Subcutaneous abdominal adipose tissue (tissue), 5 donors: Measurements from ENCODE around the gene EGR4.

Source experiments
- H3K27ac ChIP-seq: one replicate; pipeline ENCODE4 v1.7.0; 2013; ENCODE audit warnings: low read depth, mild to moderate bottlenecking, inconsistent platforms, low read length, moderate library complexity
- H3K27me3 ChIP-seq, 5 donors: one replicate each; pipeline ENCODE4 v1.7.0; 2013; ENCODE audit warnings: low read length in 5 of 5, inconsistent platforms in 1 of 5; ENCODE audit not compliant: control insufficient read depth in 5 of 5, insufficient read depth in 4 of 5
- H3K36me3 ChIP-seq, 5 donors: one replicate each; pipeline ENCODE4 v1.7.0; 2013; ENCODE audit warnings: low read length in 5 of 5; ENCODE audit not compliant: control insufficient read depth in 5 of 5, insufficient read depth in 5 of 5
- H3K4me1 ChIP-seq, 5 donors: one replicate each; pipeline ENCODE4 v1.7.0; 2013; ENCODE audit warnings: low read length in 5 of 5, mild to moderate bottlenecking in 3 of 5, moderate library complexity in 1 of 5; ENCODE audit not compliant: control insufficient read depth in 5 of 5, insufficient read depth in 5 of 5
- H3K4me3 ChIP-seq, 5 donors: one replicate each; pipeline ENCODE4 v1.7.0; 2013; ENCODE audit warnings: low read length in 5 of 5, low read depth in 1 of 5
- H3K9ac ChIP-seq, 5 donors: one replicate each; pipeline ENCODE4 v1.7.0; 2013; ENCODE audit warnings: low read length in 5 of 5, mild to moderate bottlenecking in 4 of 5, moderate library complexity in 3 of 5
- H3K9me3 ChIP-seq, 5 donors: one replicate each; pipeline ENCODE4 v1.7.0; 2013; ENCODE audit warnings: low read length in 5 of 5; ENCODE audit not compliant: control insufficient read depth in 5 of 5
- donor health status: healthy.
- donor health status: healthy.
- donor health status: healthy.
- donor health status: healthy.
- donor health status: healthy.

The EGR4 gene

GRCh38 chr2:73291461-73292315 is 1.7 kb downstream of the EGR4 start:
- Histone ChIP-seq H3K27me3 (peaks cover 40 to 78% (median 64%) of the 10 kb centered on the region in 5 donors), H3K36me3 (no peaks in the 10 kb centered on the region), H3K4me3 (peak overlapping the region in 4 of 5 donors; percentile 15 to 51 (median 39)), H3K9ac (no peak overlapping the region), H3K4me1 (peaks cover 0 to 29% (median 15%) of the 10 kb centered on the region in 5 donors), H3K9me3 (peaks cover 0 to 3% (median 0%) of the 10 kb centered on the region in 5 donors), H3K27ac (no peak overlapping the region)

GRCh38 chr2:73291093-73291460 is 2.3 kb downstream of the EGR4 start:
- Histone ChIP-seq H3K4me3 (peak overlapping the region in 4 of 5 donors; percentile 15 to 51 (median 39)), H3K9me3 (peaks cover 0 to 3% (median 0%) of the 10 kb centered on the region in 5 donors), H3K27ac (no peak overlapping the region), H3K27me3 (peaks cover 40 to 73% (median 61%) of the 10 kb centered on the region in 5 donors), H3K4me1 (peaks cover 0 to 29% (median 15%) of the 10 kb centered on the region in 5 donors), H3K9ac (no peak overlapping the region), H3K36me3 (no peaks in the 10 kb centered on the region)

- H3K27me3 ChIP-seq, result peaks cover 37 to 64% (median 57%) of the 10 kb centered on the region in 5 donors
- H3K9ac ChIP-seq, result no peak overlapping the region
- H3K4me1 ChIP-seq, result peaks cover 0 to 34% (median 16%) of the 10 kb centered on the region in 5 donors
- peaks cover 0 to 3% (median 0%) of the 10 kb centered on the region in 5 donors for H3K9me3 ChIP-seq
- H3K36me3 ChIP-seq, result no peaks in the 10 kb centered on the region
- H3K4me3 ChIP-seq, result no peak overlapping the region
- no peak overlapping the region for H3K27ac ChIP-seq
Measured at GRCh38 chr2:73290049-73290839, 3.1 kb downstream of the EGR4 start.

- H3K27ac ChIP-seq, result no peak overlapping the region
- no peak overlapping the region for H3K9ac ChIP-seq
- peaks cover 0 to 1% (median 0%) of the 10 kb centered on the region in 5 donors for H3K9me3 ChIP-seq
- peaks cover 32 to 59% (median 55%) of the 10 kb centered on the region in 5 donors for H3K27me3 ChIP-seq
- H3K4me1 ChIP-seq, result peaks cover 0 to 43% (median 25%) of the 10 kb centered on the region in 5 donors
- H3K36me3 ChIP-seq, result no peaks in the 10 kb centered on the region
- H3K4me3 ChIP-seq, result no peak overlapping the region
Measured at GRCh38 chr2:73289304-73289703, 4.0 kb downstream of the EGR4 start.

DNA sequence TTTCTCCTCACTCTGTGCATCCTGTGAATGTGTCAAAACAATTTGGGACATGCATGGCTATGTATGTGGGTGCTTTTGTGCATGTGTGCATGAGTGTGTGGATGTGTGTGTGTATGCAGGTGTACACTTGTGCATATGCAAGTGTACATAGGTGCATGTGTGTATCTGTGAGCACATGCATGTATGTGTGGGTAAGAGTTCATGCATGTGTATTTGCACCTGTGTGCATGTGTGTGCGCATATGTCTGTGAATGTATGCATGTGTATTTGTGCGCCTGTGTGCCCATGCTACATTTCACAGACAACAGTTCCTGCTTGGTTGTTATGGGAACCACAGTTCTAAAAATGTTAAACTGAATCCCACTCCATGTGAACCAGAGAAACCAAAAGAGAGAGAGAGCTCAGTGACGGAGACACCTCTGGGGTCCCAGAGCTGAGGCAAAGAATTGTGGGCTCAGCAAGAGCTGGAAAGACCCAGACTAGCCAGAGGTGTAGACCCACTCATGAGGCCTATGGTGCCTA is 7.2 kb downstream of the EGR4 start:
- H3K27ac ChIP-seq, result no peak overlapping the region
- H3K9ac ChIP-seq, result no peak overlapping the region
- no peak overlapping the region for H3K4me3 ChIP-seq
- H3K9me3 ChIP-seq, result no peaks in the 10 kb centered on the region
- H3K27me3 ChIP-seq, result peaks cover 5 to 37% (median 25%) of the 10 kb centered on the region in 5 donors
- H3K36me3 ChIP-seq, result no peaks in the 10 kb centered on the region
- H3K4me1 ChIP-seq, result peaks cover 0 to 29% (median 17%) of the 10 kb centered on the region in 5 donors

GRCh38 chr2:73285159-73285739 is 8.1 kb downstream of the EGR4 start:
- H3K27ac ChIP-seq, result no peak overlapping the region
- peaks cover 0 to 26% (median 16%) of the 10 kb centered on the region in 5 donors for H3K4me1 ChIP-seq
- H3K9me3 ChIP-seq, result no peaks in the 10 kb centered on the region
- H3K27me3 ChIP-seq, result peaks cover 4 to 32% (median 17%) of the 10 kb centered on the region in 5 donors
- H3K4me3 ChIP-seq, result peak overlapping the region; percentile 58 to 77 (median 65)
- H3K9ac ChIP-seq, result peak overlapping the region in 1 of 5 donors; percentile 9
- no peaks in the 10 kb centered on the region for H3K36me3 ChIP-seq

- no peaks in the 10 kb centered on the region for H3K36me3 ChIP-seq
- no peak within 1 kb of the TSS for H3K27ac ChIP-seq
- peak within 1 kb of the TSS in 4 of 5 donors; percentile 4 to 46 (median 42) for H3K9ac ChIP-seq
- no peaks in the 10 kb centered on the region for H3K9me3 ChIP-seq
- H3K4me1 ChIP-seq, result peaks cover 0 to 26% (median 16%) of the 10 kb centered on the region in 5 donors
- H3K4me3 ChIP-seq, result peak within 1 kb of the TSS; percentile 58 to 77 (median 65)
- H3K27me3 ChIP-seq, result peaks cover 4 to 28% (median 11%) of the 10 kb centered on the region in 5 donors
Measured at GRCh38 chr2:73284296-73285158, 8.8 kb downstream of the EGR4 start, which contains the start of gene FBXO41. TSS of gene FBXO41 (minus strand) at chr2:73284478. CDS start at chr2:73269630, 14,848 bp downstream.

- Histone ChIP-seq H3K36me3 (no peaks in the 10 kb centered on the region), H3K4me3 (peak overlapping the region in 4 of 5 donors; percentile 58 to 77 (median 68)), H3K9ac (peak overlapping the region in 4 of 5 donors; percentile 4 to 46 (median 35)), H3K4me1 (peaks cover 0 to 26% (median 16%) of the 10 kb centered on the region in 5 donors), H3K27me3 (peaks cover 4 to 25% (median 9%) of the 10 kb centered on the region in 5 donors), H3K27ac (no peak overlapping the region), H3K9me3 (no peaks in the 10 kb centered on the region)
Measured at GRCh38 chr2:73283545-73284295, 9.6 kb downstream of the EGR4 start.
